Activated CD8-positive, alpha-beta T cell treated with anti-CD3 and anti-CD28 coated beads, Interleukin-2, amount 10 ng/mL, durations not matched to agents 7 days and 5 days (primary cell): ENCODE data around the gene CBLB. TPM values are rescaled to one million over a fixed set of nuclear protein-coding genes. Genes with fewer than 3 reads are reported as not detected.
"Not testable (repeated sequence)": the region's sequence is repeated elsewhere in the genome, so short reads cannot be mapped to it uniquely, and the experiment has no call there.

Experiments used
- ATAC-seq: fragments of 150-1000 bp; cut with Tn5 transposase; one replicate; pipeline ENCODE4 v1.10.0; 2021; ENCODE audit warnings: moderate library complexity
- CTCF ChIA-PET: fragments of 350-600 bp; sonication (Branson Sonifier 250); formaldehyde crosslinking; loops from one replicate; lab custom pipeline; 2021; ENCODE audit warnings: antibody characterized with exemption; lab: Charles Lee
- POLR2A ChIA-PET: fragments of 350-600 bp; sonication (Branson Sonifier 250); formaldehyde crosslinking; loops from one replicate; lab custom pipeline; 2021; ENCODE audit warnings: antibody characterized with exemption; lab: Charles Lee
- DNase-seq: peaks from one replicate; pipeline ENCODE4 v3.0.0-alpha.2; 2020
- H3K27ac Mint-ChIP-seq: one replicate; pipeline ENCODE4 v1.8.0; 2021; ENCODE audit warnings: mild to moderate bottlenecking, mixed read lengths
- H3K27me3 Mint-ChIP-seq: one replicate; pipeline ENCODE4 v1.8.0; 2021; ENCODE audit warnings: low read depth, mixed read lengths
- H3K36me3 Mint-ChIP-seq: one replicate; pipeline ENCODE4 v1.8.0; 2021; ENCODE audit warnings: low read depth, mixed read lengths
- H3K4me1 Mint-ChIP-seq: one replicate; pipeline ENCODE4 v1.8.0; 2021; ENCODE audit warnings: low read depth, mixed read lengths
- H3K4me3 Mint-ChIP-seq: one replicate; pipeline ENCODE4 v1.8.0; 2021; ENCODE audit warnings: mild to moderate bottlenecking, mixed read lengths
- H3K9me3 Mint-ChIP-seq: one replicate; pipeline ENCODE4 v1.8.0; 2022; ENCODE audit warnings: mixed read lengths; ENCODE audit not compliant: insufficient read depth
- total RNA-seq, 2 experiments: library from RNA; stranded (reverse); gene quantifications; one replicate each; pipeline ENCODE4 v1.2.3, GENCODE V29; 2021

The CBLB gene
- total RNA-seq, 2 experiments from 2014 or later: 117 to 122 TPM

DNA sequence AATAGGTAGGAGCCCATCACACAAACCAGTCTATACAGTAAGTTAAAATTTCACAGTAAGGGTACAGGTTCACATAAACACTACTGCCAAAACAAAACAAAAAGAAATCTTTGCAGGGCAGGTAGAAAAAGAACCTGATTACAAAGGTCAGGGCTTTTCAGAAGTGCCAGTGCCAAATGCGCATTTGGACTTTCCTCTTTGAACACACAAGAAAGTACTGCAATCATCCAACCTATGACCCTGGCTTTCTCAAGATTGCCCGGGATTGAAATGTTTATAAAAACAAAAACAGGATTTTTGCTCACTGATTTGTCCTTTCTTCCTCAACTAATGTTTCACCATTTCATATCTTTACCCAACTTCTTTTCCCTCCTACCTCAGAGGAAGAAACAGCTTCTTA is 47.4 kb downstream of the CBLB start:
- H3K4me3 Mint-ChIP-seq: no peak overlapping the region
- no peaks in the 10 kb centered on the region for H3K9me3 Mint-ChIP-seq
- no peaks in the 10 kb centered on the region for H3K27me3 Mint-ChIP-seq
- peaks cover 69% of the 10 kb centered on the region for H3K36me3 Mint-ChIP-seq
- peaks cover 51% of the 10 kb centered on the region for H3K4me1 Mint-ChIP-seq
- DNase-seq: no peak
- ChIA-PET CTCF (interaction anchor here (2.3 kb wide), 1 partner anchor 10 kb away, joined by 7 read pairs; no protein-coding TSS in a partner anchor), POLR2A (no interaction called here)
- ATAC-seq: no peak
- H3K27ac Mint-ChIP-seq: no peak overlapping the region

DNA sequence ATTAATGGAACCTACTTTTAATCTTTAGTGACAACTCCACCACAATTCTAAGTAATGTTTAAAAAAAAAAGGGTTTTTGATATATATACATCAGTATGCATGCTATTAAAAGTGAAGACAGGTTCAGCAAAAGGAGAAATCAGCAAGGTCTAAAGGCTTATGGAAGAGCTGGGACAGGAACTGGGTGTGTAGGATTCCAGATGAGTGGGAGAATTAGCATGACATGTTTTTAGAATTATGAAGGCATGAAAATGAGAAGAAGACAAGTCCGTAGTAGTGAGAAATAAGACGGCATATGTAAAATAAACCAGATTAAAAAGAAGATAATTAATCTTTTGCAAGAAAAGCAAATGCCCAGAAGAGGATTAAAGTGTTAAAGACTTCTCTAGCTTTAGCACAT is 52.0 kb downstream of the CBLB start:
- CTCF ChIA-PET: no interaction called here
- Mint-ChIP-seq H3K9me3 (peaks cover 8% of the 10 kb centered on the region), H3K4me3 (no peak overlapping the region), H3K27ac (no peak overlapping the region), H3K4me1 (peaks cover 43% of the 10 kb centered on the region), H3K27me3 (no peaks in the 10 kb centered on the region), H3K36me3 (peaks cover 65% of the 10 kb centered on the region)
- no peak for DNase-seq
- no peak for ATAC-seq
- POLR2A ChIA-PET: no interaction called here

DNA sequence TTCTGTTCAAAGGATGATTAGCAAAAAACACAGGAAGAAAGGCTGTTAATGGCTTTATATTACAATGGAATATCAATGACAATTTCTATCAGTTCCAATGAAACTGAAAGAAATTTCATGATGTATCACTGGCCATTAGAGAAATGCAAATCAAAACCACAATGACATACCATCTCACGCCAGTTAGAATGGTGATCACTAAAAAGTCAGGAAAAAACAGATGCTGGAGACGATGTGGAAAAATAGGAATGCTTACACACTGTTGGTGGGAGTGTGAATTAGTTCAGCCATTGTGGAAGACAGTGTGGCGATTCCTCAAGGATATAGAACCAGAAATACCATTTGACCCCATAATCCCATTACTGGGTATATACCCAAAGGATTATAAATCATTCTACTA is 53.5 kb downstream of the CBLB start:
- H3K9me3 Mint-ChIP-seq, H3K27ac Mint-ChIP-seq, CTCF ChIA-PET, POLR2A ChIA-PET, ATAC-seq, H3K27me3 Mint-ChIP-seq, DNase-seq, H3K4me3 Mint-ChIP-seq: not testable (repeated sequence)
- Mint-ChIP-seq H3K4me1 (peaks cover 45% of the 10 kb centered on the region), H3K36me3 (peaks cover 61% of the 10 kb centered on the region)

DNA sequence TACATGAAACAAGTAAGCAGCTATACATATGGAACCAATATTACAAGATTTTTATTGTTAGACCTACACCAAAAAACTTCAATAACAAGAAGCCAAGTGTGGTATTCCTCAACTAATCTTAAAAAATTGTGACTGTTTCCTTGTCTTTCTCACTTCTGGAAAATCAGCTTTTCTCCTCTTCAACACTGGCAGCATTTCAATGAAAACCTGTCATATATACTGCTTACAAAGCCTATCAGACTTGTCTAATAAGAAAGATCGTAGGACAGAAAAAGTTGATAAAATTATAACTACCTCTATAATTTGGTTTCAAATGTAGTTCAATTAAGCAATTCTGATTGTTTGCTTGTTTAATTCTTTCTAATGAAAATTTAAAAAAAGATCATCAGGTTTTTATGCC is 55.1 kb downstream of the CBLB start:
- H3K36me3 Mint-ChIP-seq: peaks cover 59% of the 10 kb centered on the region
- ChIA-PET CTCF (no interaction called here), POLR2A (no interaction called here)
- H3K4me1 Mint-ChIP-seq: peaks cover 51% of the 10 kb centered on the region
- DNase-seq (no peak), ATAC-seq (no peak)
- no peak overlapping the region for H3K4me3 Mint-ChIP-seq
- H3K9me3 Mint-ChIP-seq: peaks cover 8% of the 10 kb centered on the region
- H3K27me3 Mint-ChIP-seq: no peaks in the 10 kb centered on the region
- no peak overlapping the region for H3K27ac Mint-ChIP-seq

DNA sequence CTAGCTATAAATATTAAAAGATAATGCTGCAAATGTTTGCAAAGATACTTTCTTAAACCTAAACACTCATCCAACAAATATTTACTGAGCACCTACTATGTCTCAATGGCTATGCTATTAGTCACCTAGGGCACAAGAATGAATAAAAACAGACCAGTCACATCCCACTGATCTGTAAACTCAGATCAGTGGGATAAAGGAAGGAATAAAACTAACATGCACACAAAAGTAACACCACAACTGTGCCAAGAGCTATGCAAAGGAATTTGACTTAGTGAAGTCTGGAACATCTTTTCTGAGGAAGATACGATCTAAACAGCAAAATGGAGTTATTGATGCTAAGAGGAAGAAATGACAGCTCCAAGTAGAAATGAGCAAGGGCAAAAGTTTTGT is 56.6 kb downstream of the CBLB start:
- peaks cover 61% of the 10 kb centered on the region for H3K36me3 Mint-ChIP-seq

DNA sequence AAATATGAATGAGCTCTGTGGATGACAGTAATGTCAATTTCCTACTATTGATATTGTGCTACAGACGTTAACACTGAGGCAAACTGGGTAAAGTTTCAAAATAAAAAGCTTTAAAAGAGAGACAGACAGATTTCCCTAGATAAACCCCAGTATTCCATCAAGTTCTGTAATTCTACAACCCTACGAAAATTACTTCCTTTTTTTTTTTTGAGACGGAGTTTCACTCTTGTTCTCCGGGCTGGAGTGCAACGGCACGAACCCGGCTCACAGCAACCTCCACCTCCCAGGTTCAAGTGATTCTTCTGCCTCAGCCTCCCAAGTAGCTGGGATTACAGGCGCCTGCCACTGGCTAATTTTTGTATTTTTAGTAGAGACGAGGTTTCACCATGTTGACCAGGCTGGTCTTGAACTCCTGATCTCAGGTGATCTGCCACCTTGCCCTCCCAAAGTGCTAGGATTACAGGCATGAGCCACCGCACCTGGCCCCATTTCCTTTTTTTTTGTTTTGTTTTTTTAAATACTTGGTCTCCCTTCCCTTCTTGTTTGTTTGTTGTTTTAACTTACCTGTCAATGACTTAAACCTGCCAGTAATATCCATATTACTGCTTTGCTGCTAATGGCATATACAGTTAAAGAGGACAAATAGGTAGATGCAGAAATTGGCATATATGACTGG is 57.2 kb downstream of the CBLB start:
- CTCF ChIA-PET: interaction anchor here (1.7 kb wide), 2 partner anchors 9 to 11 kb away, joined by 3 to 7 read pairs; no protein-coding TSS in a partner anchor
- Mint-ChIP-seq H3K4me1 (peaks cover 62% of the 10 kb centered on the region), H3K4me3 (no peak overlapping the region), H3K27ac (no peak overlapping the region), H3K36me3 (peaks cover 59% of the 10 kb centered on the region), H3K9me3 (peaks cover 8% of the 10 kb centered on the region), H3K27me3 (no peaks in the 10 kb centered on the region)
- ATAC-seq (no peak), DNase-seq (no peak)
- POLR2A ChIA-PET: no interaction called here

More for the DNA sequence above, 56.6 kb downstream of the CBLB start:
- POLR2A ChIA-PET: no interaction called here
- Mint-ChIP-seq H3K4me3 (no peak overlapping the region), H3K4me1 (peaks cover 57% of the 10 kb centered on the region), H3K27ac (no peak overlapping the region), H3K9me3 (peaks cover 8% of the 10 kb centered on the region), H3K27me3 (no peaks in the 10 kb centered on the region)
- CTCF ChIA-PET: interaction anchor here (1.7 kb wide), 2 partner anchors 10 kb away, joined by 3 to 7 read pairs; no protein-coding TSS in a partner anchor
- ATAC-seq (no peak), DNase-seq (no peak)

DNA sequence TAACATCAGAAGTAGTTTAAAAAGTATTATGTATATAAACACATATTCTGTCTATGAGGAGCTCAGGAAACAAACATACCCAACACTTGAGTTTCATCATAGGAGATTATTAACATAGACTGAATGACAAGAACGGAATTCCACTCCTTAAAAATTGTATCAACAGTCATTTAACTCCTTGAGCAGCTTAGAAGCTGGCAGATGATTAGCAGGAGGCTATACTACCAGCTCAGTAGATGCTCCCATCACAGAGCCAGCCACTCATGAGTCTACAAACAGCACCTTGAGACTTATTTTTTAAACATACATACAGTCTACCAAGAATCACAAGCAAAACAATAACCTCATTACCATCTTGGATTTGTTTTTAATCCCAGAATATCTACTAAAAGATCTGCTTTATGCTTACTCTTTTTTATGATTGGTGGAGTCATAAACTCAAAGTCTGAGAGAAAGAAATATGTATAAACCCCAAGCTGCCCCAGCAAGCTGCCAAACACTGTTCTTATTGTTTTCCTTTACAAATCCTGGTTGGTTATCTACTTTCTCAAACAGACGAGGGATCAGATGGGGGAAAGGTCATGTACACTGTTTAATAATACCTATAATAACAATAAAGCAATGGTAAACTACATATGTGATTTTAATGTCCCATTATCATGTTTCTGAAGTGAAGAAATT is 59.5 kb downstream of the CBLB start:
- Mint-ChIP-seq H3K4me3 (no peak overlapping the region), H3K27me3 (no peaks in the 10 kb centered on the region), H3K27ac (no peak overlapping the region), H3K9me3 (no peaks in the 10 kb centered on the region), H3K4me1 (peaks cover 69% of the 10 kb centered on the region), H3K36me3 (peaks cover 56% of the 10 kb centered on the region)
- no peak for DNase-seq
- POLR2A ChIA-PET: interaction anchor here (0.8 to 1.6 kb wide), 3 partner anchors 14 to 38 kb away, joined by 4 to 5 read pairs (median 5); no protein-coding TSS in a partner anchor
- CTCF ChIA-PET: interaction anchor here (1.0 to 1.6 kb wide), 4 partner anchors 11 to 124 kb away, joined by 3 to 5 read pairs (median 4); no protein-coding TSS in a partner anchor
- no peak for ATAC-seq

DNA sequence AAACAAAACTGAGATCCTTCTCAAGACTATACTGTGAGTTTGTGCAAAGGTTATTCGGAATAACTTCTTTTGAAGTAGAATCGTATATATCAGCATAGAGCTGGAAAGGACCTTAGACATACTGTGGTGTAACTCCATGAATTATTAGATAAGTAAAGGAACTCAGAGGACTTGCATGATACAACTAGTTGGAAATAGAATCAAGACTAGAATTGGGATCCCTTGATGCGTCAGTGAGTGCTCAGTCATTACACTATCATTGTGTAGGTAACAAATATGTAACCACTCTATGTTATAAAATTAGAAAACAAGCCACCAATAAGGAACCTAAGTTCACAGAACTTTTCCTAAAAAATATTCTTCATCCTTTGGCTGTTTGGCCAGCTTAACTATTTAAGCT is 61.1 kb downstream of the CBLB start:
- CTCF ChIA-PET: interaction anchor here (1.1 kb wide), 1 partner anchor 29 kb away, joined by 3 read pairs; no protein-coding TSS in a partner anchor
- H3K36me3 Mint-ChIP-seq: peaks cover 61% of the 10 kb centered on the region
- H3K4me3 Mint-ChIP-seq: no peak overlapping the region
- peaks cover 69% of the 10 kb centered on the region for H3K4me1 Mint-ChIP-seq
- no peaks in the 10 kb centered on the region for H3K9me3 Mint-ChIP-seq
- no peak overlapping the region for H3K27ac Mint-ChIP-seq
- DNase-seq (no peak), ATAC-seq (no peak)
- H3K27me3 Mint-ChIP-seq: no peaks in the 10 kb centered on the region
- POLR2A ChIA-PET: no interaction called here

DNA sequence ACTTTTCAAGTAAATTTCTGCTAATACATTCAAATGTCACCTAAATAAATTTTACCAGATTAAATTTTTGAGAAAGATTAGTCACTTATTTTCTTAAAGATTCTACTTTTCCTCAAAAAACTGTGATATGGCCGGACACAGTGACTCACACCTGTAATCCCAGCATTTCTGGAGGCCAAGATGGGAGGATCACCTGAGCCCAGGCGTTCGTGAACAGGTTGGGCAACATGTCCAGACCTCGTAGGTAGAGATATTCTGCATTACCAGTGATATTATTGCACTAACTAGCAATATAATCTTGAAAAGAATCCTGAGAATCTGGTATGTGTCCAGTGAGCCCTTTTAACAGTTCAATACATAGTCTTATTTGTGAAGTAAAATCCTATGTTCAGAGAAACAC is 61.7 kb downstream of the CBLB start:
- Mint-ChIP-seq H3K4me3 (no peak overlapping the region), H3K27ac (no peak overlapping the region), H3K4me1 (peaks cover 70% of the 10 kb centered on the region), H3K36me3 (peaks cover 61% of the 10 kb centered on the region), H3K9me3 (no peaks in the 10 kb centered on the region), H3K27me3 (no peaks in the 10 kb centered on the region)
- POLR2A ChIA-PET: interaction anchor here (1.6 kb wide), 1 partner anchor 21 kb away, joined by 4 read pairs; no protein-coding TSS in a partner anchor
- no peak for ATAC-seq
- CTCF ChIA-PET: interaction anchor here (1.1 to 1.3 kb wide), 2 partner anchors 16 to 30 kb away, joined by 3 to 4 read pairs; no protein-coding TSS in a partner anchor
- no peak for DNase-seq

DNA sequence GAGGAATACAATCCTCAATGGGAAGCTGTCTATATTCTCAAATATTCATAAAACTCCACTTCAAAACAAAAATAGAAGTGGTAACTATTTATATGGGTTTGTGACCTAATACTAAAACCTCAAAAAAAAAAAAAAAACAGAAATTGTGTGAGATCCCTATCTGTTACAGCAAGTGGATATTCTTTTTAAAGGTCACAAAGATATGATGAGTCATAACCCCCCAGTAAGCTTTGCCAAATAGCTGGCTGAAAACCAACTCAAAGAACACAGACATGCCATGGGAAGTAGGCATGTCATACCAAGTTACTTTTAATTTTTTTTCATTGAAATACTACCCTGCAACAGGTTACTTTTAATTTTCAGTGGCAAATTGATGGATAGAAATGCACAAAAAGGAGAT is 62.5 kb downstream of the CBLB start:
- H3K27ac Mint-ChIP-seq: peak overlapping the region; percentile 66

DNA sequence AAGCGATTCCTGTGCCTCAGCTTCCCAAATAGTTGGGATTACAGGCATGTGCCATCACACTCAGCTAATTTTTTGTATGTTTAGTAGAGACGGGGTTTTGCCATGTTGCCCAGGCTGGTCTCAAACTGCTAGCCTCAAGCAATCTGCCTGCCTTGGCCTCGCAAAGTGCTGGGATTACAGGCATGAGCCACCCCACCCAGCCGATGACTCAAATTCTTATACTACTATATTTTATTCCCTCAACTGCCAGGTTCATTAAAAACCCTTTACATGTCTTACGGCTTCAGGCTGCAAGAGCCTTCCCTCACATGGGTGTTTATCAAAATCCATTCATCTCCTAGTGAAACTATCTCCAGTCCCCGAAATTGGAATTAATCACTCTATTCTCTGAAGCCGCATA is 63.4 kb downstream of the CBLB start:
- peaks cover 73% of the 10 kb centered on the region for H3K4me1 Mint-ChIP-seq
- no peak for DNase-seq
- CTCF ChIA-PET: no interaction called here
- H3K4me3 Mint-ChIP-seq: no peak overlapping the region
- no peak for ATAC-seq
- H3K27me3 Mint-ChIP-seq: no peaks in the 10 kb centered on the region
- peaks cover 66% of the 10 kb centered on the region for H3K36me3 Mint-ChIP-seq
- H3K27ac Mint-ChIP-seq: peak overlapping the region; percentile 43
- H3K9me3 Mint-ChIP-seq: no peaks in the 10 kb centered on the region
- POLR2A ChIA-PET: no interaction called here

More for the DNA sequence above, 62.5 kb downstream of the CBLB start:
- ChIA-PET POLR2A (interaction anchor here (1.6 kb wide), 1 partner anchor 22 kb away, joined by 4 read pairs; no protein-coding TSS in a partner anchor), CTCF (interaction anchor here (1.3 kb wide), 1 partner anchor 17 kb away, joined by 4 read pairs; no protein-coding TSS in a partner anchor)
- Mint-ChIP-seq H3K27me3 (no peaks in the 10 kb centered on the region), H3K9me3 (no peaks in the 10 kb centered on the region), H3K36me3 (peaks cover 63% of the 10 kb centered on the region), H3K4me1 (peaks cover 72% of the 10 kb centered on the region), H3K4me3 (peak overlapping the region; percentile 51)
- DNase-seq (no peak), ATAC-seq (peak; percentile 89)
